ENCODE measurements around the gene ATP2C2. TPM values are rescaled to one million over a fixed set of nuclear protein-coding genes. Genes with fewer than 3 reads are reported as not detected.

The ATP2C2 gene
- total RNA-seq, 1 experiment from 2014 or later, result 0.67 TPM

DNA sequence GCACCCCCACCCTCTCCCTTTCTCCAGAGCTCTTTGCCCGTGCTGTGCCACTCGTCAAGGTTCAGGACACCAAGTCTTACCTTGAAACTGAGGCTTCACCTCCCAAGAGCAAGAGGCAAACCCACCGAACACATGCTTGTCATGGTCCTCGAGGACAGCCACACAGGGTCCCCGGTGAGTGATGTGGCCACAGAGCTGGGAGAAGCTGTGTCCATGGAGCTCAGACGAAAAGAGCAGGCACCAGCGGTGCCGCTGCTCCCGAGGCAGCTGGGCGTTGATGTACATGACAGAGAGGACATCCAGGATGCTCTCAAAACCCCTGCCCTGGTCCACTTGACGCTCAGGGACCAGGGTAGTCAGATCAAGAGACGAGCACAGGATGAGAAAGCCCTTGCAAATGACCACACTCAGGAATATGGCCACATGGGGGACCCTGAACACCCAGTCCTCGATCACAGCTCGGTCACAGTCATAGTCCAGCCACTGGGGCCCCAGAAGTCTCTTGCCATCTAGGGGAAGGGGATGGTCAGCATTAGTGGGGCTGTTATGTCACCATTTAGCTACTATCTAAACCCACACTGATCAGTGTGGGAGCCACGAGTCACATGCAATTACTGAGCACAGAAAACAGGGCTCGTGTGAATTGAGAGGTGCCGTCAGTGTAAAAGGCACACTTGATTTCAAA, 118.4 kb downstream of the ATP2C2 start:
- no peaks in the 10 kb centered on the region for H3K27me3 ChIP-seq (ENCODE audit: control insufficient read depth, insufficient read depth, low read length)
- H3K4me1 ChIP-seq (ENCODE audit: control insufficient read depth, insufficient read depth, low read length), result no peaks in the 10 kb centered on the region
- H3K9me3 ChIP-seq (ENCODE audit: control insufficient read depth, insufficient read depth, low read depth, low read length), result no peaks in the 10 kb centered on the region
- ChIA-PET POLR2A (interaction anchor here (0.6 kb wide), 1 partner anchor 74 kb away, joined by 3 read pairs; no protein-coding TSS in a partner anchor), CTCF (interaction anchor here (0.6 kb wide), 2 partner anchors 135 to 290 kb away, joined by 3 to 9 read pairs; no protein-coding TSS in a partner anchor)
- intact Hi-C loops (cut with micrococcal nuclease; ENCODE audit: unreplicated experiment), result loop anchor here (10.0 kb wide), 1 partner anchor 302 kb away; the partner anchor contains the start of gene TAF1C
- in situ Hi-C loops (cut with HindIII; ENCODE audit: low pct_unique_long_range_greater_than_20kb, low sequenced_read_pairs), result no loop called here
- no peak overlapping the region for H3K4me3 ChIP-seq (ENCODE audit: low read depth in 2 of 2, low read length in 2 of 2)
- ATAC-seq, result no peak
- TF ChIP-seq, protein P1, sequence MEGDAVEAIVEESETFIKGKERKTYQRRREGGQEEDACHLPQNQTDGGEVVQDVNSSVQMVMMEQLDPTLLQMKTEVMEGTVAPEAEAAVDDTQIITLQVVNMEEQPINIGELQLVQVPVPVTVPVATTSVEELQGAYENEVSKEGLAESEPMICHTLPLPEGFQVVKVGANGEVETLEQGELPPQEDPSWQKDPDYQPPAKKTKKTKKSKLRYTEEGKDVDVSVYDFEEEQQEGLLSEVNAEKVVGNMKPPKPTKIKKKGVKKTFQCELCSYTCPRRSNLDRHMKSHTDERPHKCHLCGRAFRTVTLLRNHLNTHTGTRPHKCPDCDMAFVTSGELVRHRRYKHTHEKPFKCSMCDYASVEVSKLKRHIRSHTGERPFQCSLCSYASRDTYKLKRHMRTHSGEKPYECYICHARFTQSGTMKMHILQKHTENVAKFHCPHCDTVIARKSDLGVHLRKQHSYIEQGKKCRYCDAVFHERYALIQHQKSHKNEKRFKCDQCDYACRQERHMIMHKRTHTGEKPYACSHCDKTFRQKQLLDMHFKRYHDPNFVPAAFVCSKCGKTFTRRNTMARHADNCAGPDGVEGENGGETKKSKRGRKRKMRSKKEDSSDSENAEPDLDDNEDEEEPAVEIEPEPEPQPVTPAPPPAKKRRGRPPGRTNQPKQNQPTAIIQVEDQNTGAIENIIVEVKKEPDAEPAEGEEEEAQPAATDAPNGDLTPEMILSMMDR (IDR thresholded peaks at IDR 0.05), result no peak
- TF ChIP-seq POLR2AphosphoS5 (IDR thresholded peaks at IDR 0.05; ENCODE audit: low read depth, low read length) (no peak), TCF7L2 (IDR thresholded peaks at IDR 0.05; ENCODE audit: low read depth, low read length) (no peak), SIN3A (IDR thresholded peaks at IDR 0.05; ENCODE audit: borderline replicate concordance, insufficient read depth, low read depth, low read length) (no peak)
- TF ChIP-seq, protein P2, sequence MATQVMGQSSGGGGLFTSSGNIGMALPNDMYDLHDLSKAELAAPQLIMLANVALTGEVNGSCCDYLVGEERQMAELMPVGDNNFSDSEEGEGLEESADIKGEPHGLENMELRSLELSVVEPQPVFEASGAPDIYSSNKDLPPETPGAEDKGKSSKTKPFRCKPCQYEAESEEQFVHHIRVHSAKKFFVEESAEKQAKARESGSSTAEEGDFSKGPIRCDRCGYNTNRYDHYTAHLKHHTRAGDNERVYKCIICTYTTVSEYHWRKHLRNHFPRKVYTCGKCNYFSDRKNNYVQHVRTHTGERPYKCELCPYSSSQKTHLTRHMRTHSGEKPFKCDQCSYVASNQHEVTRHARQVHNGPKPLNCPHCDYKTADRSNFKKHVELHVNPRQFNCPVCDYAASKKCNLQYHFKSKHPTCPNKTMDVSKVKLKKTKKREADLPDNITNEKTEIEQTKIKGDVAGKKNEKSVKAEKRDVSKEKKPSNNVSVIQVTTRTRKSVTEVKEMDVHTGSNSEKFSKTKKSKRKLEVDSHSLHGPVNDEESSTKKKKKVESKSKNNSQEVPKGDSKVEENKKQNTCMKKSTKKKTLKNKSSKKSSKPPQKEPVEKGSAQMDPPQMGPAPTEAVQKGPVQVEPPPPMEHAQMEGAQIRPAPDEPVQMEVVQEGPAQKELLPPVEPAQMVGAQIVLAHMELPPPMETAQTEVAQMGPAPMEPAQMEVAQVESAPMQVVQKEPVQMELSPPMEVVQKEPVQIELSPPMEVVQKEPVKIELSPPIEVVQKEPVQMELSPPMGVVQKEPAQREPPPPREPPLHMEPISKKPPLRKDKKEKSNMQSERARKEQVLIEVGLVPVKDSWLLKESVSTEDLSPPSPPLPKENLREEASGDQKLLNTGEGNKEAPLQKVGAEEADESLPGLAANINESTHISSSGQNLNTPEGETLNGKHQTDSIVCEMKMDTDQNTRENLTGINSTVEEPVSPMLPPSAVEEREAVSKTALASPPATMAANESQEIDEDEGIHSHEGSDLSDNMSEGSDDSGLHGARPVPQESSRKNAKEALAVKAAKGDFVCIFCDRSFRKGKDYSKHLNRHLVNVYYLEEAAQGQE (IDR thresholded peaks at IDR 0.05; ENCODE audit: insufficient read depth in 1 of 2, low read depth in 2 of 2, low read length in 1 of 2), result no peak
- H3K36me3 ChIP-seq (ENCODE audit: control insufficient read depth, insufficient read depth, low read length), result no peaks in the 10 kb centered on the region; the same call in 1 of the 2 replicates
- no peak for DNase-seq (ENCODE audit: low read depth, low spot score)
- no TSS peak for BruUV-seq (replicated peaks)
- no peak overlapping the region for H3K27ac ChIP-seq (ENCODE audit: low read length)

DNA sequence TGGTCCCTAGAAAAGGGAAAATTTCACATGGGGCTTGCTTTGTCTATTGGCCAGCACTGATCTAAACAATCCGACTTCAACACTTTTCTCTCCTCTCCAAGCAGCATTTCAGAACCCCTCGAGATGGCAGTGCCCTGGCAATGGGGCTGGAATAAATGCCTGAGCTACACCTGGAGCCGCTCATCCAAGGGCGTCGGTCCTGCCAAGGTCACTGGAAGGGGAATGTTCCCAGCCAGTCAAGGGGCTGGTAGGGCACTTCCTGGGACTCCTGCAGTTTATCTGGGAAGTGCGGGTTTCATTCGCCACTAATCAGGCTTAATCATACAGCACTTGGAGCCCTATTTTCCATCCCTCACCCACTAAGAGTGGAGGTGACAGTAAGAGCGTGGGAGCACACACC, 119.0 kb downstream of the ATP2C2 start:
- Histone ChIP-seq H3K4me1 (ENCODE audit: control insufficient read depth, insufficient read depth, low read length) (no peaks in the 10 kb centered on the region), H3K9me3 (ENCODE audit: control insufficient read depth, insufficient read depth, low read depth, low read length) (no peaks in the 10 kb centered on the region), H3K27me3 (ENCODE audit: control insufficient read depth, insufficient read depth, low read length) (no peaks in the 10 kb centered on the region), H3K36me3 (ENCODE audit: control insufficient read depth, insufficient read depth, low read length) (no peaks in the 10 kb centered on the region; the same call in 1 of the 2 replicates), H3K27ac (ENCODE audit: low read length) (no peak overlapping the region), H3K4me3 (ENCODE audit: low read depth in 2 of 2, low read length in 2 of 2) (no peak overlapping the region)
- in situ Hi-C loops (cut with HindIII; ENCODE audit: low pct_unique_long_range_greater_than_20kb, low sequenced_read_pairs) (no loop called here), intact Hi-C loops (cut with micrococcal nuclease; ENCODE audit: unreplicated experiment) (loop anchor here (10.0 kb wide), 1 partner anchor 303 kb away; the partner anchor contains the start of gene TAF1C)
- TF ChIP-seq TCF7L2 (IDR thresholded peaks at IDR 0.05; ENCODE audit: low read depth, low read length) (no peak), SIN3A (IDR thresholded peaks at IDR 0.05; ENCODE audit: borderline replicate concordance, insufficient read depth, low read depth, low read length) (no peak), POLR2AphosphoS5 (IDR thresholded peaks at IDR 0.05; ENCODE audit: low read depth, low read length) (no peak)
- TF ChIP-seq, protein P2 (IDR thresholded peaks at IDR 0.05; ENCODE audit: insufficient read depth in 1 of 2, low read depth in 2 of 2, low read length in 1 of 2), result no peak
- TF ChIP-seq, protein P1 (IDR thresholded peaks at IDR 0.05), result no peak
- ChIA-PET POLR2A (no interaction called here), CTCF (interaction anchor here (0.6 kb wide), 2 partner anchors 134 to 291 kb away, joined by 3 to 9 read pairs; no protein-coding TSS in a partner anchor)
- no peak for ATAC-seq
- no TSS peak for BruUV-seq (replicated peaks)
- no peak for DNase-seq (ENCODE audit: low read depth, low spot score)

Measured in Panc1 (cell line).